A549 (cell line): ENCODE measurements around the gene GYS1. TPM values are rescaled to one million over a fixed set of nuclear protein-coding genes. Genes with fewer than 3 reads are reported as not detected.
A peak's percentile ranks its signal among the peaks of the same experiment; 100 is the strongest.

Experiments used
- ATAC-seq, 2 experiments: fragments of 200-7000 bp in 1 of 2; fragments of >200 bp in 1 of 2; cut with Nextera tagmentation in 1 of 2; cut with Tn5 transposase in 1 of 2; 3 replicates each; pipeline versions ENCODE4 v1.8.0 to v1.9.1; 2018 to 2020; ENCODE audit warnings: mild to moderate bottlenecking in 1 of 2, moderate library complexity in 1 of 2
- CTCF ChIA-PET: fragments of 300-600 bp; sonication (Branson Sonifier 250); formaldehyde crosslinking; extraction: SDS; loops from one replicate; lab custom pipeline; 2021; ENCODE audit warnings: antibody characterized with exemption, inconsistent platforms; lab: Yijun Ruan, JAX
- POLR2A ChIA-PET: fragments of 350-600 bp; formaldehyde crosslinking; extraction: SDS; loops from one replicate; lab custom pipeline; 2021; ENCODE audit warnings: antibody characterized with exemption, inconsistent platforms; lab: Yijun Ruan, JAX
- DNase-seq, 2 experiments: peaks; one replicate each; pipeline versions ENCODE4 v3.0.0 to v3.0.0-alpha.2; 2011 to 2016; ENCODE audit warnings: low read depth in 1 of 2, low spot score in 1 of 2
- FAIRE-seq: peaks from 2 replicates; lab custom pipeline; 2011; peaks lifted over from hg19 to GRCh38; lab: Jason Lieb, UNC
- H3K27ac ChIP-seq, 2 experiments: fragments of >200 bp; sonication (Bioruptor Twin); formaldehyde crosslinking; 3 replicates each; pipeline ENCODE4 v1.5.1; 2016 to 2017
- H3K4me1 ChIP-seq: fragments of >200 bp; sonication (Bioruptor Twin); formaldehyde crosslinking; 3 replicates; pipeline ENCODE4 v1.6.1; 2016
- H3K4me2 ChIP-seq: fragments of >200 bp; sonication (Bioruptor Twin); formaldehyde crosslinking; 3 replicates; pipeline ENCODE4 v1.6.1; 2016
- H3K4me3 ChIP-seq: fragments of >200 bp; sonication (Bioruptor Twin); formaldehyde crosslinking; 3 replicates; pipeline ENCODE4 v1.5.1; 2016
- H3K9me3 ChIP-seq: fragments of >200 bp; sonication (Bioruptor Twin); formaldehyde crosslinking; 3 replicates; pipeline ENCODE4 v1.6.1; 2016
- CBX8 ChIP-seq: fragments of 200-600 bp; sonication (generic); IDR thresholded peaks from 2 replicates; pipeline ENCODE4 v1.6.1; 2016
- CHD2 ChIP-seq: fragments of 150-350 bp; IDR thresholded peaks from 2 replicates; pipeline ENCODE4 v1.6.1; 2014; ENCODE audit warnings: low read length; ENCODE audit not compliant: partially characterized antibody
- EHF ChIP-seq: fragments of 250-450 bp; sonication (Bioruptor Pico); IDR thresholded peaks from 2 replicates; pipeline ENCODE4 v1.5.0; 2020; ENCODE audit warnings: mild to moderate bottlenecking
- EHMT2 ChIP-seq: fragments of 200-600 bp; sonication (generic); IDR thresholded peaks from 2 replicates; pipeline ENCODE4 v1.6.1; 2016; ENCODE audit warnings: antibody characterized with exemption, low read depth, mild to moderate bottlenecking, moderate library complexity
- EP300 ChIP-seq, 2 experiments: fragments of >200 bp; sonication (Bioruptor Twin); formaldehyde crosslinking; IDR thresholded peaks; 2 replicates in 1 of 2; 3 replicates in 1 of 2; pipeline ENCODE4 v1.6.1; 2016 to 2017
- ESRRA ChIP-seq: fragments of 150-350 bp; IDR thresholded peaks from 2 replicates; pipeline ENCODE4 v1.6.1; 2014; ENCODE audit warnings: mild to moderate bottlenecking, low read length, borderline replicate concordance
- FOSB ChIP-seq: fragments of 250-450 bp; sonication (Bioruptor Pico); IDR thresholded peaks from 2 replicates; pipeline ENCODE4 v1.5.0; 2020; ENCODE audit warnings: mild to moderate bottlenecking, moderate library complexity
- FOSL2 ChIP-seq, 2 experiments: fragments of 450-650 bp in 1 of 2; fragments of >200 bp in 1 of 2; sonication (Bioruptor Twin) in 1 of 2; formaldehyde crosslinking; IDR thresholded peaks; 2 replicates each; pipeline versions ENCODE4 v1.5.0 to v1.6.1; 2016 to 2020; ENCODE audit warnings: mild to moderate bottlenecking in 1 of 2, moderate library complexity in 1 of 2
- FOXS1 ChIP-seq: fragments of 250-450 bp; sonication (Bioruptor Pico); IDR thresholded peaks from 2 replicates; pipeline ENCODE4 v1.5.0; 2020; ENCODE audit warnings: mild to moderate bottlenecking, moderate library complexity
- GATA3 ChIP-seq: IDR thresholded peaks from 2 replicates; pipeline ENCODE4 v1.6.1; 2012; ENCODE audit warnings: borderline replicate concordance
- HEYL ChIP-seq: fragments of 250-450 bp; sonication (Bioruptor Pico); IDR thresholded peaks from 2 replicates; pipeline ENCODE4 v1.8.0; 2021; ENCODE audit warnings: mild to moderate bottlenecking, moderate library complexity
- HOXA7 ChIP-seq: fragments of 250-450 bp; sonication (Bioruptor Pico); IDR thresholded peaks from 2 replicates; pipeline ENCODE4 v1.5.0; 2020; ENCODE audit warnings: mild to moderate bottlenecking, moderate library complexity
- HOXB13 ChIP-seq: fragments of 250-450 bp; sonication (Bioruptor Pico); IDR thresholded peaks from 2 replicates; pipeline ENCODE4 v1.5.0; 2020; ENCODE audit warnings: low read depth, mild to moderate bottlenecking, moderate library complexity
- HOXB5 ChIP-seq: fragments of 250-450 bp; sonication (Bioruptor Pico); IDR thresholded peaks from 2 replicates; pipeline ENCODE4 v1.5.0; 2020; ENCODE audit warnings: mild to moderate bottlenecking, moderate library complexity
- JUN ChIP-seq, 2 experiments: fragments of >200 bp; sonication (Bioruptor Twin); formaldehyde crosslinking; IDR thresholded peaks; 2 replicates in 1 of 2; 3 replicates in 1 of 2; pipeline ENCODE4 v1.6.1; 2016 to 2017
- JUNB ChIP-seq: fragments of >200 bp; sonication (Bioruptor Twin); formaldehyde crosslinking; IDR thresholded peaks from 2 replicates; pipeline ENCODE4 v1.6.1; 2016
- KDM1A ChIP-seq: fragments of 200-600 bp; sonication (generic); IDR thresholded peaks from 2 replicates; pipeline ENCODE4 v1.6.1; 2016; ENCODE audit warnings: low read depth, mild to moderate bottlenecking
- MAFK ChIP-seq: fragments of 450-650 bp; IDR thresholded peaks from 2 replicates; pipeline ENCODE4 v1.6.1; 2014; ENCODE audit not compliant: partially characterized antibody
- MAZ ChIP-seq: fragments of 150-350 bp; IDR thresholded peaks from 2 replicates; pipeline ENCODE4 v1.6.1; 2014; ENCODE audit warnings: antibody characterized with exemption, low read depth, low read length, borderline replicate concordance
- NFE2L2 ChIP-seq: fragments of 150-350 bp; conservative IDR thresholded peaks from 2 replicates; pipeline ENCODE4 v1.6.1; 2014; ENCODE audit warnings: low read length
- NPAS2 ChIP-seq: fragments of 250-450 bp; sonication (Bioruptor Pico); IDR thresholded peaks from 2 replicates; pipeline ENCODE4 v1.8.0; 2022; ENCODE audit warnings: mild to moderate bottlenecking, moderate library complexity, borderline replicate concordance
- NR3C1 ChIP-seq: fragments of >200 bp; sonication (Bioruptor Twin); formaldehyde crosslinking; IDR thresholded peaks from 3 replicates; pipeline ENCODE4 v1.6.1; 2017
- PHF8 ChIP-seq: fragments of 200-600 bp; sonication (generic); IDR thresholded peaks from 2 replicates; pipeline ENCODE4 v1.6.1; 2016; ENCODE audit warnings: low read depth, mild to moderate bottlenecking, antibody characterized with exemption, moderate library complexity, borderline replicate concordance
- POLR2A ChIP-seq: IDR thresholded peaks from 2 replicates; pipeline ENCODE4 v1.6.1; 2012; ENCODE audit warnings: mild to moderate bottlenecking, low read length
- RAD21 ChIP-seq, 2 experiments: fragments of >200 bp in 1 of 2; sonication (Bioruptor Twin) in 1 of 2; formaldehyde crosslinking in 1 of 2; IDR thresholded peaks in 1 of 2; conservative IDR thresholded peaks in 1 of 2; 2 replicates in 1 of 2; 3 replicates in 1 of 2; pipeline ENCODE4 v1.6.1; 2012 to 2018; ENCODE audit warnings: inconsistent platforms in 1 of 2
- RARB ChIP-seq: fragments of 250-450 bp; sonication (Bioruptor Pico); IDR thresholded peaks from 2 replicates; pipeline ENCODE4 v1.8.0; 2021; ENCODE audit warnings: mild to moderate bottlenecking, moderate library complexity
- RCOR1 ChIP-seq: fragments of 150-350 bp; IDR thresholded peaks from 2 replicates; pipeline ENCODE4 v1.6.1; 2014; ENCODE audit warnings: antibody characterized with exemption, low read length, low read depth
- RNF2 ChIP-seq: fragments of 200-600 bp; sonication (generic); IDR thresholded peaks from 2 replicates; pipeline ENCODE4 v1.6.1; 2016; ENCODE audit warnings: low read depth, mild to moderate bottlenecking, antibody characterized with exemption, moderate library complexity, borderline replicate concordance
- SMC3 ChIP-seq: fragments of >200 bp; sonication (Bioruptor Twin); formaldehyde crosslinking; IDR thresholded peaks from 3 replicates; pipeline ENCODE4 v1.6.1; 2018; ENCODE audit warnings: inconsistent platforms
- SREBF2 ChIP-seq: fragments of 450-650 bp; IDR thresholded peaks from 2 replicates; pipeline ENCODE4 v1.6.1; 2014; ENCODE audit warnings: mild to moderate bottlenecking, moderate library complexity
- TFCP2L1 ChIP-seq: fragments of 250-450 bp; sonication (Bioruptor Pico); IDR thresholded peaks from 2 replicates; pipeline ENCODE4 v1.5.0; 2021; ENCODE audit warnings: mild to moderate bottlenecking
- ZC3H11A ChIP-seq: fragments of 450-650 bp; IDR thresholded peaks from 2 replicates; pipeline ENCODE4 v1.6.1; 2014; ENCODE audit warnings: antibody characterized with exemption, mild to moderate bottlenecking
- ZNF302 ChIP-seq: fragments of 250-450 bp; sonication (Bioruptor Pico); IDR thresholded peaks from 2 replicates; pipeline ENCODE4 v1.9.0; 2021; ENCODE audit warnings: inconsistent platforms, mild to moderate bottlenecking, moderate library complexity
- ZSCAN20 ChIP-seq: fragments of 250-450 bp; sonication (Bioruptor Pico); IDR thresholded peaks from 2 replicates; pipeline ENCODE4 v1.8.0; 2022; ENCODE audit warnings: mild to moderate bottlenecking, moderate library complexity
- WGBS: methylation state at CpG from one replicate; pipeline ENCODE4 v1.1.6; 2017; ENCODE audit errors: missing lambda C conversion rate; 5-methylcytosine and 5-hydroxymethylcytosine counted together
- polyA plus RNA-seq, 4 experiments: library from polyadenylated mRNA; depleted of rRNA in 3 of 4; stranded (reverse); fragments of >200 nt; fragmentation: RNase III in 1 of 4; extraction: RNeasy Plus Mini Kit Qiagen cat#74134 plus additional on column Dnase treatment in 1 of 4; gene quantifications; 2 replicates in 3 of 4; 3 replicates in 1 of 4; pipeline ENCODE4 v1.2.3, GENCODE V29; 2011 to 2017
- TF ChIP-seq, protein P1 (sequence below): fragments of 250-450 bp; sonication (Bioruptor Pico); IDR thresholded peaks from 2 replicates; pipeline ENCODE4 v1.5.0; 2020; ENCODE audit warnings: low read depth, mild to moderate bottlenecking, moderate library complexity
- TF ChIP-seq, protein P2 (sequence below): IDR thresholded peaks from 2 replicates; pipeline ENCODE4 v1.6.1; 2012
- TF ChIP-seq, protein P3 (sequence below): fragments of >200 bp; sonication (Bioruptor Twin); formaldehyde crosslinking; IDR thresholded peaks from 3 replicates; pipeline ENCODE4 v1.6.1; 2016
- TF ChIP-seq, protein P4 (sequence below): IDR thresholded peaks from 2 replicates; pipeline ENCODE4 v1.6.1; 2012; ENCODE audit warnings: low read depth, borderline replicate concordance

GYS1 gene
- polyA plus RNA-seq, 2 of the 4 experiments (the other 2 are of a cell fraction): 10.3 to 24.8 TPM

DNA sequence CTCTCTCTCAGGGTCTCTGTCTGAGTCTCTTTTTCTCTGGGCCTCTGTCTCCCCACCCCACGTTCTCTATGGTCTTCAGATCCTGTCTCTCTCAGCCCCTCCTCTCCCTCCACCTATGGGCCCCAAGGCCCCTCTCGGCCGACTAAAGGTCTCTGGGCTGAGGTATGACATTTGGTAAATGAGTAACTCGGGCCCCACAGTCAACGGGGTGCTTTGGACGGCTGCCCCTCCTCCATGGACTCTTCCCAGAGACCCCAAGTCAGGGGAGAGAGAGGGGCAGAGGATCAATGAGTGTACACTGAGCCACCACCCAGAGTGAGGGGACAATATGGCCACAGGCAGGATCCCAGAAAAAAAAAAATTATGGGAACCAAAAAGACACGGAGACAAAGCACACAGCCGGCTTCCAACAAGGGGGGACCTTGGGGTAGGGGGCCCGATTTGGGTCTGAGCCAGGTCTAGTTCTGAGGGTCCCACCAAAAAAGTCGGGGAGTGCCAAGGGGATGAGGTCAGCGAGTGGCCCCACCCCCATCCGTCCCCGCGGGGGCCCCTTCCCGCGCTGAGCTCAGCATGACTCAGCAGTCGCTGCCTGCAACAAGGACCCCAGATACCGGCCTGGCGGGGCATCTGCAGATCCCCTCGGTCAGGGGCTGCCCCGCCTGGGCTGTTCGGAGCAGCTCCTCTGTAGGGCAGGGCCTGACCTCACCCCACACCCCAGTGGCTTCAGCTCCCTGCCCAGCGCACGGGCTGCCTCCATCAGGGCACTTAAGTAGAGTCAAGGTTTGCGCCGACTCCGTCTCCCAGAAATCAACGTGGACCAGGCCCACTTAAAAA, 29.5 kb downstream of the GYS1 start:
- DNase-seq: peak; percentile 92
- peak overlapping the region; percentile 80 for H3K4me2 ChIP-seq
- peak overlapping the region; percentile 92 to 96 for H3K27ac ChIP-seq
- WGBS: 1% methylated on average over 26 of the region's 28 CpGs
- ChIA-PET CTCF (interaction anchor here (1.1 to 18.4 kb wide), 4 partner anchors 10 to 170 kb away, joined by 3 to 332 read pairs (median 4); no protein-coding TSS in a partner anchor), POLR2A (interaction anchor here (0.7 to 9.6 kb wide), 8 partner anchors 9 to 91 kb away, joined by 3 to 175 read pairs (median 7); partner anchors contain the start of genes BAX, NUCB1, PLEKHA4 and PPP1R15A)
- ATAC-seq: peak; percentile 5 to 25
- peaks cover 60% of the 10 kb centered on the region for H3K4me1 ChIP-seq
- H3K9me3 ChIP-seq: no peaks in the 10 kb centered on the region
- peak; percentile 65 for FAIRE-seq
- H3K4me3 ChIP-seq: peak overlapping the region; percentile 33; the same call in 2 of the 3 replicates
- TF ChIP-seq HOXA7 (CRISPR knock-in tag): peak; percentile 74; the same call in 1 of the 2 replicates
- TF ChIP-seq ZC3H11A: no peak
- peak; percentile 35 for TF ChIP-seq POLR2A
- peak; percentile 100 for TF ChIP-seq MAFK
- TF ChIP-seq TFCP2L1: no peak
- TF ChIP-seq MAZ: peak; percentile 78; the same call in 1 of the 2 replicates
- TF ChIP-seq ZSCAN20 (CRISPR knock-in tag): peak; percentile 26; the same call in 1 of the 2 replicates
- TF ChIP-seq RCOR1: no peak
- no peak for TF ChIP-seq SREBF2
- TF ChIP-seq, protein P1, sequence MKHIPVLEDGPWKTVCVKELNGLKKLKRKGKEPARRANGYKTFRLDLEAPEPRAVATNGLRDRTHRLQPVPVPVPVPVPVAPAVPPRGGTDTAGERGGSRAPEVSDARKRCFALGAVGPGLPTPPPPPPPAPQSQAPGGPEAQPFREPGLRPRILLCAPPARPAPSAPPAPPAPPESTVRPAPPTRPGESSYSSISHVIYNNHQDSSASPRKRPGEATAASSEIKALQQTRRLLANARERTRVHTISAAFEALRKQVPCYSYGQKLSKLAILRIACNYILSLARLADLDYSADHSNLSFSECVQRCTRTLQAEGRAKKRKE (CRISPR knock-in tag): 0 out of 2 replicates have a peak, but pooled peaks have one; percentile 20
- peak; percentile 97 for TF ChIP-seq HOXB13 (CRISPR knock-in tag)
- TF ChIP-seq RNF2: no peak
- TF ChIP-seq FOSB (CRISPR knock-in tag): peak; percentile 82; the same call in 1 of the 2 replicates
- TF ChIP-seq CBX8: no peak
- peak; percentile 62 to 87; a peak in 1 of 5 replicates for TF ChIP-seq EP300 (IDR thresholded peaks at IDR 0.05)
- TF ChIP-seq KDM1A: no peak
- TF ChIP-seq CHD2: peak; percentile 61
- 0 out of 3 replicates have a peak, but pooled peaks have one; percentile 17 for TF ChIP-seq SMC3
- TF ChIP-seq NPAS2 (CRISPR knock-in tag): peak; percentile 35; the same call in 1 of the 2 replicates
- peak; percentile 99 for TF ChIP-seq NFE2L2
- TF ChIP-seq ESRRA: no peak
- TF ChIP-seq, protein P2, sequence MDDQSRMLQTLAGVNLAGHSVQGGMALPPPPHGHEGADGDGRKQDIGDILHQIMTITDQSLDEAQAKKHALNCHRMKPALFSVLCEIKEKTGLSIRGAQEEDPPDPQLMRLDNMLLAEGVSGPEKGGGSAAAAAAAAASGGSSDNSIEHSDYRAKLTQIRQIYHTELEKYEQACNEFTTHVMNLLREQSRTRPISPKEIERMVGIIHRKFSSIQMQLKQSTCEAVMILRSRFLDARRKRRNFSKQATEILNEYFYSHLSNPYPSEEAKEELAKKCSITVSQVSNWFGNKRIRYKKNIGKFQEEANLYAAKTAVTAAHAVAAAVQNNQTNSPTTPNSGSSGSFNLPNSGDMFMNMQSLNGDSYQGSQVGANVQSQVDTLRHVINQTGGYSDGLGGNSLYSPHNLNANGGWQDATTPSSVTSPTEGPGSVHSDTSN: peak; percentile 85; the same call in 1 of the 2 replicates
- peak; percentile 30; the same call in 1 of the 2 replicates for TF ChIP-seq GATA3
- TF ChIP-seq, protein P3, sequence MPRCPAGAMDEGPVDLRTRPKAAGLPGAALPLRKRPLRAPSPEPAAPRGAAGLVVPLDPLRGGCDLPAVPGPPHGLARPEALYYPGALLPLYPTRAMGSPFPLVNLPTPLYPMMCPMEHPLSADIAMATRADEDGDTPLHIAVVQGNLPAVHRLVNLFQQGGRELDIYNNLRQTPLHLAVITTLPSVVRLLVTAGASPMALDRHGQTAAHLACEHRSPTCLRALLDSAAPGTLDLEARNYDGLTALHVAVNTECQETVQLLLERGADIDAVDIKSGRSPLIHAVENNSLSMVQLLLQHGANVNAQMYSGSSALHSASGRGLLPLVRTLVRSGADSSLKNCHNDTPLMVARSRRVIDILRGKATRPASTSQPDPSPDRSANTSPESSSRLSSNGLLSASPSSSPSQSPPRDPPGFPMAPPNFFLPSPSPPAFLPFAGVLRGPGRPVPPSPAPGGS: peak; percentile 66
- TF ChIP-seq JUN (IDR thresholded peaks at IDR 0.05): peak; percentile 85 to 96; a peak in 4 of 5 replicates
- no peak for TF ChIP-seq PHF8
- TF ChIP-seq RARB (CRISPR knock-in tag): peak; percentile 72
- peak; percentile 88 for TF ChIP-seq HEYL (CRISPR knock-in tag)
- TF ChIP-seq EHMT2: no peak
- peak; percentile 12 to 27; a peak in 2 of 5 replicates for TF ChIP-seq RAD21 (conservative IDR thresholded peaks at IDR 0.05 in 1 of 2, IDR thresholded peaks at IDR 0.05 in 1 of 2)
- TF ChIP-seq EHF (CRISPR knock-in tag): peak; percentile 99
- peak; percentile 62 for TF ChIP-seq FOSL2 (IDR thresholded peaks at IDR 0.05)
- peak; percentile 94 for TF ChIP-seq FOSL2 (CRISPR knock-in tag; IDR thresholded peaks at IDR 0.05)
- peak; percentile 79 for TF ChIP-seq FOXS1 (CRISPR knock-in tag)
- peak; percentile 76; the same call in 1 of the 2 replicates for TF ChIP-seq ZNF302 (CRISPR knock-in tag)
- peak; percentile 57 for TF ChIP-seq JUNB
- no peak for TF ChIP-seq NR3C1
- peak; percentile 63 for TF ChIP-seq HOXB5 (CRISPR knock-in tag)
- TF ChIP-seq, protein P4, sequence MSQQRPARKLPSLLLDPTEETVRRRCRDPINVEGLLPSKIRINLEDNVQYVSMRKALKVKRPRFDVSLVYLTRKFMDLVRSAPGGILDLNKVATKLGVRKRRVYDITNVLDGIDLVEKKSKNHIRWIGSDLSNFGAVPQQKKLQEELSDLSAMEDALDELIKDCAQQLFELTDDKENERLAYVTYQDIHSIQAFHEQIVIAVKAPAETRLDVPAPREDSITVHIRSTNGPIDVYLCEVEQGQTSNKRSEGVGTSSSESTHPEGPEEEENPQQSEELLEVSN: no peak
